ENCODE measurements around the gene PLEKHG1. TPM values are rescaled to one million over a fixed set of nuclear protein-coding genes. Genes with fewer than 3 reads are reported as not detected.

PLEKHG1 gene
- total RNA-seq, 1 donor from 2014 or later: 7.4 TPM

DNA sequence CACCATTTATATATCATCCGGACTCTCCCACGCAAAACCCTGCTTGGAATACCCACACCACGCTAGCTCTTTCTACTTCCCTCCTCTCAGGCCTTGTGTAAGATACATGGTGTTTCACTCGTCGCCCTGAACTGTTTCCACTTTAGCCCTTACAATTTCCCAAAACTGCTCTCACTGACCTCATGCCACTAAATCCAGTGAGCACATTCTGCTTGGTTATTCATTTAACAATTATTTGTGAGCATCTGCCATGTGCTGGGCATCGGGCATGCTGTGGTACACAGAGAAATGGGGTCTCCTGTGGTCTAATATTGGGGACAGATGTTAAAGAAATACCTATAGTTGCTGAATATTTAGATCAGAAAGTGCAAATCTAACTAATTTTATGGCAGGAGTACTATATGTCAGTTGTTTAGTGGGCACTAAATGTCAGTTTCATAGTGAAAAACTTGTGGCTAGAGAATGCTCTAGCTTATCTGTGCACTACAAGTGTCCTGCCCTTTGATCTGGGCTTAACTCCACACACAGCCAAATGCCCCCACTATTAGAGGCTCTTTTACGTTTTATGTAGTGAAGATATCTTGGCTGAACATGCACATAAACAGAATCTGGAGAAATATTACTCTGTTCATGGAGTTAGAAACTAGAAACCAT is 41.0 kb downstream of the PLEKHG1 start:
- Histone ChIP-seq H3K27ac (replicated peaks) (peak overlapping the region; percentile 44), H3K4me3 (peak overlapping the region; percentile 39), H3K36me3 (no peaks in the 10 kb centered on the region), H3K27me3 (ENCODE audit: low read depth) (no peaks in the 10 kb centered on the region), H3K4me1 (peaks cover 32% of the 10 kb centered on the region), H3K9me3 (replicated peaks) (no peaks in the 10 kb centered on the region)
- intact Hi-C loops (cut with micrococcal nuclease): no loop called here
- TF ChIP-seq, protein P1, sequence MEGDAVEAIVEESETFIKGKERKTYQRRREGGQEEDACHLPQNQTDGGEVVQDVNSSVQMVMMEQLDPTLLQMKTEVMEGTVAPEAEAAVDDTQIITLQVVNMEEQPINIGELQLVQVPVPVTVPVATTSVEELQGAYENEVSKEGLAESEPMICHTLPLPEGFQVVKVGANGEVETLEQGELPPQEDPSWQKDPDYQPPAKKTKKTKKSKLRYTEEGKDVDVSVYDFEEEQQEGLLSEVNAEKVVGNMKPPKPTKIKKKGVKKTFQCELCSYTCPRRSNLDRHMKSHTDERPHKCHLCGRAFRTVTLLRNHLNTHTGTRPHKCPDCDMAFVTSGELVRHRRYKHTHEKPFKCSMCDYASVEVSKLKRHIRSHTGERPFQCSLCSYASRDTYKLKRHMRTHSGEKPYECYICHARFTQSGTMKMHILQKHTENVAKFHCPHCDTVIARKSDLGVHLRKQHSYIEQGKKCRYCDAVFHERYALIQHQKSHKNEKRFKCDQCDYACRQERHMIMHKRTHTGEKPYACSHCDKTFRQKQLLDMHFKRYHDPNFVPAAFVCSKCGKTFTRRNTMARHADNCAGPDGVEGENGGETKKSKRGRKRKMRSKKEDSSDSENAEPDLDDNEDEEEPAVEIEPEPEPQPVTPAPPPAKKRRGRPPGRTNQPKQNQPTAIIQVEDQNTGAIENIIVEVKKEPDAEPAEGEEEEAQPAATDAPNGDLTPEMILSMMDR (IDR thresholded peaks at IDR 0.05; ENCODE audit: borderline replicate concordance): no peak
- DNase-seq: no peak

- Histone ChIP-seq H3K27me3 (ENCODE audit: low read depth) (no peaks in the 10 kb centered on the region), H3K4me3 (peak overlapping the region; percentile 39), H3K36me3 (no peaks in the 10 kb centered on the region), H3K4me1 (peaks cover 24% of the 10 kb centered on the region), H3K27ac (replicated peaks) (peak overlapping the region; percentile 44), H3K9me3 (replicated peaks) (no peaks in the 10 kb centered on the region)
- TF ChIP-seq, protein P1 (IDR thresholded peaks at IDR 0.05; ENCODE audit: borderline replicate concordance): no peak
- intact Hi-C loops (cut with micrococcal nuclease): no loop called here
- DNase-seq: no peak
Measured at GRCh38 chr6:150641398-150642139, 41.9 kb downstream of the PLEKHG1 start.

GRCh38 chr6:150646228-150646627 is 46.5 kb downstream of the PLEKHG1 start:
- DNase-seq: no peak
- H3K27ac ChIP-seq (replicated peaks): no peak overlapping the region
- H3K9me3 ChIP-seq (replicated peaks): no peaks in the 10 kb centered on the region
- H3K36me3 ChIP-seq: peaks cover 4% of the 10 kb centered on the region
- intact Hi-C loops (cut with micrococcal nuclease): no loop called here
- H3K4me3 ChIP-seq: no peak overlapping the region
- H3K4me1 ChIP-seq: peaks cover 24% of the 10 kb centered on the region
- TF ChIP-seq, protein P1 (IDR thresholded peaks at IDR 0.05; ENCODE audit: borderline replicate concordance): no peak
- H3K27me3 ChIP-seq (ENCODE audit: low read depth): no peaks in the 10 kb centered on the region

DNA sequence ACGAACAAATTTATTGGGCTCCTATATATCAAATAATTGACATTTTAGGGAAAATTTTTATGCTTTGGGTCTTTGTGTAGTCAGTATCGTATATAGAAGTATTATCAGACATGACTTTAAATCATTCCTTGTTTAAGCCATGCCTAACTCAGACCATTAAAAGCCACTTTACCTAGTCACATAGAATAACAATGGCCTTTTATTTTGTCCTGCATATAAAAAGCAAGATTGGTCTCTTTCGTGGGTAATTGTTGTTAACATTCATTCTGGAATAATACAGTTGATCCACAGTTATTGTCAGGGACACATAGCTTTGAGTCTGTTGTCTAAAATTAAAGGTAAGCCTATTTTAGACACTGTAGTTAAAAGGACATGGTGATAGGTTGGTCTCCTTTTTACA is 47.4 kb downstream of the PLEKHG1 start:
- intact Hi-C loops (cut with micrococcal nuclease): no loop called here
- TF ChIP-seq, protein P1 (IDR thresholded peaks at IDR 0.05; ENCODE audit: borderline replicate concordance): no peak
- no peak overlapping the region for H3K27ac ChIP-seq (replicated peaks)
- DNase-seq: no peak
- H3K4me3 ChIP-seq: no peak overlapping the region
- peaks cover 18% of the 10 kb centered on the region for H3K4me1 ChIP-seq
- H3K27me3 ChIP-seq (ENCODE audit: low read depth): no peaks in the 10 kb centered on the region
- H3K9me3 ChIP-seq (replicated peaks): no peaks in the 10 kb centered on the region
- peaks cover 4% of the 10 kb centered on the region for H3K36me3 ChIP-seq

Other genes with a start within 250 kb of the PLEKHG1 start
- gene IYD, start 230.9 kb upstream of the PLEKHG1 start, total RNA-seq: not detected